IPS DF 6.9 (cell line): ENCODE data around the gene PRDX5.

Experiments
- DNase-seq: peaks from one replicate; pipeline ENCODE4 v3.0.0-alpha.2; 2013; ENCODE audit warnings: low read depth, low spot score
- H3K27ac ChIP-seq: one replicate; pipeline ENCODE4 v1.5.1; 2013; ENCODE audit warnings: low read length, control low read depth
- H3K27me3 ChIP-seq: 2 replicates; pipeline ENCODE4 v1.6.1; 2013; ENCODE audit warnings: mild to moderate bottlenecking, low read length; ENCODE audit not compliant: control insufficient read depth, insufficient read depth
- H3K36me3 ChIP-seq: 2 replicates; pipeline ENCODE4 v1.6.1; 2013; ENCODE audit warnings: low read length; ENCODE audit not compliant: control insufficient read depth, insufficient read depth
- H3K4me1 ChIP-seq: 2 replicates; pipeline ENCODE4 v1.6.1; 2013; ENCODE audit warnings: low read length; ENCODE audit not compliant: control insufficient read depth, insufficient read depth
- H3K4me3 ChIP-seq: 2 replicates; pipeline ENCODE4 v1.5.1; 2013; ENCODE audit warnings: mild to moderate bottlenecking, low read length
- H3K9me3 ChIP-seq: 2 replicates; pipeline ENCODE4 v1.6.1; 2013; ENCODE audit warnings: low read length, inconsistent platforms; ENCODE audit not compliant: control insufficient read depth, insufficient read depth
- WGBS: extraction: QIAGEN DNeasy Blood & Tissue Kit; methylation state at CpG from one replicate; pipeline ENCODE4 v1.1.7; 2013; ENCODE audit warnings: mixed read lengths, missing lambda C conversion rate; ENCODE audit not compliant: insufficient read length, insufficient coverage; 5-methylcytosine and 5-hydroxymethylcytosine counted together

PRDX5 gene

DNA sequence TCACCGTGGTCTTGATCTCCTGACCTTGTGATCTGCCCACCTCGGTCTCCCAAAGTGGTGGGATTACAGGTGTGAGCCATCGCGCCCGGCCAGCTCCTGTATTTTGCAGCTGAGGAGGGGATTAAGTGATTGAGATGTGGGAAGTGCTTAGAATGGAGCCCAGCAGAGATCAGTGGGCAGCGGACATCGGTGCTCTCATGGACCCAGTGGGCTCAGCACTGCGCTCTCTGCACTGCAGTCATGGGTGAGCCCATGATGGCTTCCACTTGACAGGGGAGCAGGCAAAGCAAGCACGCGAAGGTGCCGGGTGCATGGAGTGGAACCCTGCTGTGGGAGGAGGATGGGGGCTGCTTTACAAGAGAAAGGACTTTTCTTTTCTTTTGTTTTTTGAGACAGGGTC, 13.0 kb downstream of the PRDX5 start:
- WGBS = no CpG with 5 or more reads among the region's 11 CpGs
- Histone ChIP-seq H3K4me3 (no peak overlapping the region), H3K27me3 (no peaks in the 10 kb centered on the region), H3K4me1 (peaks cover 3% of the 10 kb centered on the region; the same call in 1 of the 2 replicates), H3K27ac (no peak overlapping the region), H3K9me3 (no peaks in the 10 kb centered on the region), H3K36me3 (no peaks in the 10 kb centered on the region)
- no peak for DNase-seq

DNA sequence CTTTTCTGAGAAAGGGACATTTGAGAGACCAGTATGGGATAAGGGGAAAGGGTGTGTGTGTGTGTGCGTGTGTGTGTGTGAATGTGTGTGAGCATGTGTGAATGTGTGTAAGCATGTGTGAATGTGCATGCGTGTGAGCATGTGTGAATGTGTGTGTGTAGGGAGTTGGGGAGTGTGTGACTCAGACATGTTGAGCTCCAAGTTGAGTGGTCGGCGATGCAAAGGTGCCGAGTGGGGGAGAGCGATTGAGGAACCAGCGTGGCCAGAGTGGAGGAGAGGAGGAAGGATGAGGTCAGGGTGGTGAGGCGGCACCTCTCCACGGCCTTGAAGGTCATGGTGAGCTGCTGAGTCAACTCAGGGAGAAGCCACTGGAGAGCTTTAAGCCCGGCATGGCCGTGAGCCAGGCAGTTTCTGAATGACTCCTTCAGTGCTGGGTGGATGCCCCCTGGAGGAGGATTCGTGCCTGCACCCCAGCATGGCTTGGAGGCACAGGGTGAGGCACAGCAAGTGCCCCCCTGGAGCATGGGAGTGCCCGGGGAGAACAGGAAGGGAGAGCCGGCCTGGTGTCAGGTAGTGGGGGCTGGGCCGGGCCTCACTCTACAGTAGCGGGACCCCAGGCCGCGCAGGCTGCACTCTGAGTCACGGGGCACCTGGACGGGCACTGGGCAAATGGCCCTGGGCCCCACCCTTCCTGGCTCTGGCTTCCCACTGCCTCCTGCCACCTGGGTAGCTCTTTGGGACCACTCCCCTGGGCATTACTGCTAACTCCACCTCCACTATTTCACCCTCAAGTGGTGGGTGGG, 13.8 kb downstream of the PRDX5 start:
- DNase-seq = no peak
- Histone ChIP-seq H3K36me3 (no peaks in the 10 kb centered on the region), H3K4me1 (peaks cover 3% of the 10 kb centered on the region; the same call in 1 of the 2 replicates), H3K27ac (no peak overlapping the region), H3K27me3 (no peaks in the 10 kb centered on the region), H3K9me3 (no peaks in the 10 kb centered on the region), H3K4me3 (no peak overlapping the region)
- 100% methylated on average over 3 of the region's 20 CpGs for whole genome bisulfite sequencing

- H3K36me3 ChIP-seq = no peaks in the 10 kb centered on the region
- no CpG with 5 or more reads among the region's 8 CpGs for WGBS
Measured at GRCh38 chr11:64333556-64333955, 15.6 kb downstream of the PRDX5 start.

GRCh38 chr11:64334764-64335735, 17.1 kb downstream of the PRDX5 start:
- peaks cover 3% of the 10 kb centered on the region for H3K4me1 ChIP-seq
- H3K4me3 ChIP-seq = no peak overlapping the region
- DNase-seq = no peak
- H3K27me3 ChIP-seq = no peaks in the 10 kb centered on the region
- H3K36me3 ChIP-seq = no peaks in the 10 kb centered on the region
- no peaks in the 10 kb centered on the region for H3K9me3 ChIP-seq
- whole genome bisulfite sequencing = no CpG with 5 or more reads among the region's 13 CpGs
- no peak overlapping the region for H3K27ac ChIP-seq

More at GRCh38 chr11:64333556-64333955, 15.6 kb downstream of the PRDX5 start:
- Histone ChIP-seq H3K9me3 (no peaks in the 10 kb centered on the region), H3K4me1 (peaks cover 3% of the 10 kb centered on the region; the same call in 1 of the 2 replicates), H3K27ac (no peak overlapping the region), H3K27me3 (no peaks in the 10 kb centered on the region), H3K4me3 (no peak overlapping the region)
- no peak for DNase-seq

- no peak overlapping the region for H3K4me3 ChIP-seq
- no peaks in the 10 kb centered on the region for H3K36me3 ChIP-seq
- no peaks in the 10 kb centered on the region for H3K9me3 ChIP-seq
- H3K27ac ChIP-seq = no peak overlapping the region
- no CpG with 5 or more reads among the region's 8 CpGs for WGBS
- no peak for DNase-seq
- peaks cover 6% of the 10 kb centered on the region for H3K4me1 ChIP-seq
- H3K27me3 ChIP-seq = no peaks in the 10 kb centered on the region
Measured at GRCh38 chr11:64337538-64338249, 19.8 kb downstream of the PRDX5 start.

GRCh38 chr11:64338716-64339115, 20.8 kb downstream of the PRDX5 start:
- H3K9me3 ChIP-seq = no peaks in the 10 kb centered on the region
- peaks cover 8% of the 10 kb centered on the region for H3K4me1 ChIP-seq
- no peaks in the 10 kb centered on the region for H3K27me3 ChIP-seq
- WGBS = no CpG with 5 or more reads among the region's 8 CpGs
- H3K36me3 ChIP-seq = no peaks in the 10 kb centered on the region
- H3K4me3 ChIP-seq = no peak overlapping the region
- no peak for DNase-seq
- no peak overlapping the region for H3K27ac ChIP-seq

DNA sequence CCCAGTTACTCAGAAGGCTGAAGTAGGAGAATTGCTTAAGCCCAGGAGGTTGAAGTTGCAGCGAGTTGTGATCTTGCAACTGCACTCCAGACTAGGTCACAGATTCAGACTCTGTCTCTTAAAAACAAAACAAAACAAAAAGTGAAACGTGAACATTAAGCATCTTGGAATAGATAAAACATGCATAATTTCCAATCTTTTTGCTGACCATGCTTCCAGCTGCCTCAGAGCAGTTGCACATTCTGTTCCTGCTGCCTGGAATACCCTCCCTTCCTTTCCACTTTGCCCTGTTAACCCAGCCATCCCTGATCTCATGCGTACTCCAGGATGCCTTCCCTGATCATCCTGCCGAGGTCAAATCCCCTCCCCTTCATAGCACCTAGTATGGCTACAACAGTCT, 21.4 kb downstream of the PRDX5 start:
- Histone ChIP-seq H3K36me3 (no peaks in the 10 kb centered on the region), H3K27ac (no peak overlapping the region), H3K4me3 (no peak overlapping the region), H3K4me1 (peaks cover 8% of the 10 kb centered on the region), H3K27me3 (no peaks in the 10 kb centered on the region), H3K9me3 (no peaks in the 10 kb centered on the region)
- WGBS = no CpG with 5 or more reads among the region's 4 CpGs
- DNase-seq = no peak

DNA sequence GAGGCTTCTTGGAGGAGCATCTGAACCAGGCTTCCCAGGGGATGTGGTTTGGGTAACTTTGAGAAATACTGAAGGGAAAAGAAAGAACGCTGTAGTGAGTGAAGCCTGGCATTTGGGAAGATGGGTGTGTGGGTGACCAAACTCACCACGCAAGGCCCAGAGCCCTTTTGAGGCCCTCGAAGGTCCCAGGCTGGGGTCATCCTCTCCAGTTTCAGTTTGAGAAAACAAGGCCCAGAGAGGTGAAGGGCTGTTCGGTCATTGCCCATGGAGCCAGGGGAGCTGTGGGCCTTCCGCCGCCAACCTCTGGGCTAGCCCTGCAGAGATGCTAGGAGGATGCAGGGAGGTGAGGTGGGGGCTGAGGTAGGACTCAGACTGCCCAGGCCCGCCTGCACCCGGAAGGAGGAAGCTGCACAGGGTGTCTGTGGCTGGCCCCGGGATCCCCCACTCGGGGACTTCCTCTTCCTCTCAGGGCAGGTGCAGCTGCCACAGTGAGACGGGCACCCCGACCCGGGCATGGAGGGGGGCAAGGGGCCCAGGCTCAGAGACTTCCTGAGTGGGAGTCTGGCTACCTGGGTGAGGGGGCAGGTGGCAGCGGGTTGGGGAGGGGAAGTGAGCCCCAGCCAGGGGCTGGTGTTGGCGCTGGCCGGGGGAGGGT, 22.0 kb downstream of the PRDX5 start, which contains the start of gene CCDC88B:
TSS of gene CCDC88B (plus strand) at position 451 of the 655 bp plus-strand sequence. CDS start at position 514, 63 bp downstream.
- no peak for DNase-seq
- WGBS = no CpG with 5 or more reads among the region's 16 CpGs
- no peaks in the 10 kb centered on the region for H3K9me3 ChIP-seq
- no peaks in the 10 kb centered on the region for H3K36me3 ChIP-seq
- H3K27me3 ChIP-seq = no peaks in the 10 kb centered on the region
- peak within 1 kb of the TSS; percentile 43; the same call in 1 of the 2 replicates for H3K4me3 ChIP-seq
- H3K27ac ChIP-seq = no peak within 1 kb of the TSS
- H3K4me1 ChIP-seq = peaks cover 8% of the 10 kb centered on the region

GRCh38 chr11:64340671-64341335, 22.9 kb downstream of the PRDX5 start:
- WGBS = no CpG with 5 or more reads among the region's 33 CpGs

More at GRCh38 chr11:64340671-64341335, 22.9 kb downstream of the PRDX5 start:
- Histone ChIP-seq H3K36me3 (no peaks in the 10 kb centered on the region), H3K4me3 (peak overlapping the region; percentile 43; the same call in 1 of the 2 replicates), H3K27me3 (no peaks in the 10 kb centered on the region), H3K9me3 (no peaks in the 10 kb centered on the region), H3K27ac (no peak overlapping the region), H3K4me1 (peaks cover 8% of the 10 kb centered on the region)
- no peak for DNase-seq
